Medulla oblongata (tissue), 1 donor: Measurements from ENCODE around the gene IDH3A.

Experiments
- DNase-seq: peaks from one replicate; pipeline ENCODE4 v3.0.0-alpha.2; 2015; ENCODE audit errors: extremely low spot score

The IDH3A gene

GRCh38 chr15:78220713-78221112 is 71.6 kb downstream of the IDH3A start:
- DNase-seq = no peak
